HG03159 (cell line): ENCODE data around the gene C6orf141.

Source experiments
- ATAC-seq: cut with Tn5 transposase; IDR thresholded peaks from one replicate; pipeline ENCODE4 v1.9.1; 2021; ENCODE audit warnings: mild to moderate bottlenecking, moderate library complexity; ENCODE audit not compliant: unreplicated experiment

The C6orf141 gene

DNA sequence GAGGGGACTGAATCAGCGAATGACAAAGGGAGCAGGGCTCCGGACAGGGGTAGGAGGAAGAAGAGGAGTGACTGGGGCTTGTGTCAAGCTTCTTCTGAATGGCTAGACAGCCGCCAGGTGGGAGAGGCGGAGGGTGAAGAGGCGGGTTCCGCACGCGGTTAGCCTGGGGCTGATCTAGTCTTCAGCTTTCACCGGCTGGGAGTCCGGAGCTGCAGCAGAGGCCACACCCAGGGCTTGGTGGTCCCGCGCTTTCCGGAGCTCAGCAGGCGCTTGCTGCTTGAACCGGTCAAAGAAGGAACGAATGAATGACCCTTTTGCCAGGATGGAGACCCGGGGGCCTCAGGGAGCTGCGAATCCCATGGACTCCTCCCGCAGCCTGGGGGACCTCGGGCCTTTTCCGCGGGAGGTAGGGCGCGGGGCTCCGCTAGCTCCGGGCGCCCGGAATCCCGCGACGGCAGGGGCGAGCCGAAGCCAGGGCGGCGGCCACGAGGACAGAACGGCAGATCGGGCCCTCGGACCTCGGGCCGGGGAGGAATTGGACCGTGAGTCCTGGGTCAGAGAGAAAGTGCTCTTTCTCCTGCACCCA lies at the start of gene C6orf141:
Gene C6orf141, plus strand, starts transcription at position 177 of the 586 bp plus-strand sequence. Its CDS starts 125 bp downstream, at position 302.
- peak; percentile 80 for ATAC-seq

DNA sequence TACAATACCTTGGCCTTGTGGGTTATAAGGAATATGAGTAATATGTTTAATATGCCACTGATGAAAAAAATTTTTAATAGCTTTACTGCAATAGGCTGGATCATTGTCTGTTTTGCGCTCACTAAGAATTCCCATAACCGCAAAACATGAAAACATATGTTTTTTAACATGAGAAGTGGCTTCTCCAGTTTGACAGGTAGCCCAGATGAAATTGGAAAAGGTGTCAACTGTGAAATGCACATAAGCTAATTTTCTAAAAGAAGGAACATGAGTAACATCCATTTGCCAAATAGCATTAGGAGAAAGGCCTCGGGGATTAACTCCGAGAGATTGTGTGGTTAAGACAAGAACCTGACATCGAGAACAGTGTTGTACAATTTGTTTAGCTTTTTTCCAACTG lies 45.8 kb upstream of the C6orf141 start:
- ATAC-seq = no peak

DNA sequence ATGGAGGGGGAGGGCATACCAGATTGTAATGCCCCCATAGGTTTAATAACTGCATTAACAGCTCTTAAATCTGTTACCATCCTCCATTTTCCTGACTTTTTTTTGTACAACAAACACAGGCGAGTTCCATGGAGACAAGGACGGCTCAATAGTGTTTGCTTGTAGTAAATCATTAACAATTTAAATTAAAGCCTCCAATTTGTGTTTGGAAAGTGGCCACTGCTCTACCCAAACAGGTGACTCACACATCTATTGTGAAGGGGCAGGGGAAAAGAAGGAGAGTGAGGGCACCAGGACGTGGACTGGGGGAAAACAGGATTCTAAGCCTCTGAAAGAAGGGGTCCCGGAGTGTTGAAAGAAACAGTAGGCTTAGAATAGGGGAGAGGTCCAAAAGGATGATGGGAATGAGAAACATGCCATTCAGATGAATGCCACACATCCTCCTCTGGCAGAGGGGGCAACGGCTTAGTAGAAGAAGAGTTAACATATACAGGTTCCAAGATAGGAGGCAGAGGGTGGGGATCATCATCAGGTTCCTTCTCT lies 43.8 kb upstream of the C6orf141 start:
- ATAC-seq = no peak

DNA sequence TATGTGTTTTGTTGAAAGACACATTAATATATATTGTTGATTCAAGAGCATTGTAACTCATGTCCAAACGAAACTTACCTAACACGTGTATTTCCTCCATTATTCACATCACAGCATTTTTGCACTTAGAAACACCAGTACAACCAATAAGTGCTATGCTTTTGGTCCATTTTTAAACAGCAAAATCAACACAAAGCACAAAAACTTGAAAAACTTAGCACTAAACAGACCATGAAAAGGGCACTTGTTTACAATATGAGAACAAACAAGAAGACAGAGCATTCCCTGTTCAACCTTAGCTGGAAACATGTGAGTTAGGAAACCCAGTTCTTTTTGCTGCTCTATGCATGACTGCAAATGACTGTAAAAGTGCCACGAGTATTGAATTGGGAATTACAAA lies 41.1 kb upstream of the C6orf141 start:
- ATAC-seq = no peak

DNA sequence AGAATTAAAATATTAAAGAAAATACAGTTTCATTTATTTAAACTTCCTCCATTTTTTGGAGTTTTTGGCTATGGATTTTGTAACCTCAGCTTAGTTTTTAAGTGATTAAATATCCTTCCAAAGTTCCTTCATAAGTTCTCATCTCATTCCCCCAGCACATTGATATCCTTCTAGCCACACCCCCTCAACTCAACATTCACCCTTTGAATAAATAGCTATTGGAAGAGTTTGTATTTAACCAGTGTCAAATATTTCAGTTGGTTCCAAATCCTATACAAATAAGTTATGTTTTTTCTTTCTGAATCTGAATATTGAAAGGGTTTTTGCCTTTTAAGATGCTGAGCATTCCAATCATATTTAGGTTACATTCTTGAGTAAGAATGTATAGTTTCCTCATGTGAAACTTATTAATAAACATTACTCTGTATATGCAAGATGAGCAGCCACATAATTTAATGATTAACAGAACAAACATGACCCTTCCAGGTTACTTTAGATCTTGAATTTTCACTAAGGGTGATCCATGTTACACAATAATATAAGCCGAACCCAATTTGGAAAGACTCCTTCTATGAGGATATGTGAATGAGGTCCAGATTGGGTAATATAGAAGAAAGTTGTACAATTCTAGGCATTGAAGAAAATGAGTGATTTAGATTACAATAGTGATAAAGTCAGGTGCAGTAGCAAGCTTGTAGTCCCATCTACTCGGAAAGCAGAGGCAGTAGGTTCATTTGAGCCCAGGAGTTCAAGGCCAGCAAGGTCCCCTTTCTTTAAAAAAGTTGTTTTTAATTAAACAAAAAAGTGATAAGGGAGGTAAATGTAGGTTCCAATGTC lies 37.1 kb upstream of the C6orf141 start:
- no peak for ATAC-seq

DNA sequence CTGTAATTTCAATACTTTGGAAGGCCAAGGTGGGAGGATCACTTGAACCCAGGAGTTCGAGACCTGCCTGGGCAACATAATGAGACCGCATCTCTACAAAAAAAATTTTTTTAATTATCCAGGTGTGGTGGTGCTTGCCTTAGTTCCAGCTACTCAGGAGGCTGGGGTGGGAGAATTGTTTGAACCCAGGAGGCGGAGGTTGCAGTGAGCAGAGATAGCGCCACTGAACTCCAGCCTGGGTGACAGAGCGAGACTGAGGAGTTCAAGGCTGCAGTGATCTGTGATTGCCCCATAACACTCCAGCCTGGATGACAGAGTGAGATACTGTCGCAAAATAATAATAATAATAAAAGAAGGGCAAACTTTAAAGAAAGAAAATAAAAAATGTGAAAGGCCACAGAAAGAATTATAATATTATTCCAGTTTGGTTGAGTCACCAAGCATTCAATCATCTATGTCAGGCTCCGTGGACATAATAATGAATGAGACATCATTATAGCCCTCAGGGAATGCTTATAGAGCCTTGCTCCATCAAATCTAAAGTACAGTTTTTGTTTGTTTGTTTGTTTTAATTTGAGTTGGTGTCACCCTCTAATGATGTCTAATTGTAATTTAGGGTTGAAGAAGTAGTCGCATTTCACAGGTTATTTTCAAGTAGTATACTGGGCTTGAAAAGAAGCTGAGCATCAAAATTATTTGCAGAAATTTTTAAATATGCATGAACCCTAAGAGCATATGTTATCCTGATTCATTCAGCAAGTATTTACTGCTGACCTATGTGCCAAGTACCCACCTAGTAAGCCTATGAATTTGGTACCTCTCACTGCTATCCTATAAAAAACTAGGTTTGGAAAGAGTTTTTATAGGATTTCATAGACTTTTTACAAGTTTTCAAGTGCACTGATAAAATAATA lies 35.6 kb upstream of the C6orf141 start:
- ATAC-seq = no peak

DNA sequence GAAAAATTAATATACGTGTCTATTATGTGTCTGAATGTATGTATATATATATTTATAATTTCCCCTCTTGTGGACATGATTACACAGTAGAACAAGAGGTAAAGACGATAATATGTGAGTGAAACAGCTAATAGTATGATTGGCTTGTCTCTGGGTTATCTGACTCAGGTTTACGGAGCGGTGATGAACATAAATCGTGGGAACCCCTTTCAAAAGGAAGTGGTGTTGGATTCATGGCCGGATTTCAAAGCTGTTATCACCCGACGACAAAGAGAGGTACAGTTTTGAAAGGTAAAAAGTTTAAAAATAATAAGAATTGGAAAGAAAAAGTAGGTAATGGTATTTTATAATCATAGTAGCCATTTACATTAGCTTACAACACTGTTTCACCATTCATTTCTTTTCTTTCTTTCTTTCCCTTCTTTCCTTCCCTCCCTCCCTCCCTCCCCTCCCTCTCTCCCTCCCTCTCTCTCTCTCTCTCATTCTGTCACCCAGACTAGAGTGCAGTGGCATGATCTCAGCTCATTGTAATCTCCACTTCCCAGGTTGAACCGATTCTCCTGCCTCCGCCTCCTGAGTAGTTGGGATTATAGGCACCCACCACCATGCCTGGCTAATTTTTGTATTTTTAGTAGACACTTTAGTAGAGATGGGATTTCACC lies 34.9 kb upstream of the C6orf141 start:
- ATAC-seq = no peak

DNA sequence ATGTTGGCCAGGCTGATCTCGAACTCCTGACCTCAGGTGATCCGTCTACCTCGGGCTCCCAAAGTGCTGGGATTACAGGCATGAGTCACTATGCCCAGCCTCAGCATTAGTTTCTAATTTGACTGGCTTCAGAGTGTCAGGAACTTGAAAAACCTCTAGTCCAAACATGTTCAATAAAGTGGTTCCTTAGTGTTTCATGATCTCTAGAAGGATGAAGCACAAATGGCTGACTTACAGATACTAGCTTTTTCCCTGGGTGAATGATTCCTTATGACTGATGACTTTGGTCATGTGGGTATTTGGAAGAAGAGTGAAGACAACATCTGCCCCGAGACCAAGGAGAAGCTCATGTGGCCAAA lies 34.3 kb upstream of the C6orf141 start:
- ATAC-seq = no peak

DNA sequence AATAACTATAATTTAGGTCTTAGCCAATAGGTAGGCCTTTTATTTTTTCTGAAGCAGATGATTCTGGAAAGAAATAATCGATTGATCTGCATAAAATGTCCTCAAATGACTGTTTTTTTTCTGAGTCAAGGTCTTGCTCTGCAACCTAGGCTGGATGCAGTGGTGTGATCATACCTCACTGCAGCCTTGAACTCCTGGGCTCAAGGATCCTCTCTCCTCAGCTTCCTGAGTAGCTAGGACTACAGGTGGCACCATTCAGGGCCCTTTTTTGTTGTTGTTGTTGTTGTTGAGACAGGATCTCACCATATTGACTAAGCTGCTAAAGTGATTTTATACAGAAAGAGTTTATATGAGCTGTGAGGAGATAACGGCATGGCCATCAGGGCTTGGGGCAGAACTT lies 32.5 kb upstream of the C6orf141 start:
- ATAC-seq = no peak

DNA sequence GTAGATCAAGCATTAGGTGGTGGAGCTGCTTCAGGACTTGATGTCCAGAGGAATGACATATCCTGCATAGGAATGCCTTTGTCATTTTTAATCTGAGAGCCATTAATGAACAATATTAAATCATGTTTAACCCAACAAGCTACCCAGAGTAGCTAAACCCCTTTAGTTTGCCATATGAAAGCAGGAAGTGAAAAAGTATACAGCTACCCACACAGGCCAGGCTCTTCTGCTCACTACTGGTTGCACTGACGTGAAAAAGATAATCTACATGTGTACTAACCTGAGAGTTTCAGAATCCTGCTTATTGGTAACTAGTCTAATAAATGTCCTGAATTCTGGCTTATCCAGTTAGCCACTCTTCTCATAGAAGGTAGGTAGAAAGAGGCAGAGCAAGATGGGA lies 30.8 kb upstream of the C6orf141 start:
- peak; percentile 91 for ATAC-seq

DNA sequence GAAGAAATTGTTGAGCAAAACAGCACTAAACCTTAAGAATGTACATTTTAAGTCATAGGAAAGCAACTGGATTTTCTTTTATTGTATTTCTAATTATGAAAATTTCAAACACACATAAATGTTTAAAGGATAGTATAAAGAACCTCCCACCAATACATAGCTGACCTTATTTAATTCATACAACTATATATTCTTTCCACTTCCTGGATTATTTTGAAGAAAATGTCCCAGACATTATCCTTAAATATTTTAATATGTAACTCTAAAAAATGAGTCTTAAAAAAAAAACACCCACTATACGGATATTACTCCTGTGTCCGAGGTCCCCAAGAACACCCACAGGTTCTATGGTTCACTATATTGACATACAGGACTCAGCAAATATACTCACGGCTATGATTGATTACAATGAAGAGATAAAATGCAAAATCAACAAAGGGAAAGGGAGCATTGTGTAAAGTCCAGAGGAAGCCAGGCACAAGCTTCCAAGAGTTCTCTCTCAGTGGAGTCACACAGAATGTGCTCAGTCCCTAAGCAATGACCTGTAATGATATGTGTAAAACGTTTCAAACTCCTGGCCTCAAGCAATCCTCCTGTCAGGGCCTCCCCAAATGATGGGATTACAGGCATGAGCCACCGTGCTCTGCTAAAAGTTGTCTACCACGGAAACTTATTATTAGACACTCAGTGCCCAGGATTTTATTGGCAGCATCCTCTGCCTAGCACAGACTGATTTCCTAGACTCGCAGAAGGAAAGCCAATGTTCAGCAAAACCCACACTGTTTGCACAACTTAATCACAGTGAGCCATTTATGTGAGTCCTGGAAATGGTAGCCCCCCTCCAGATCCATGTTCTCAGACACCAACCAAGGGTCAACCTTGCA lies 27.5 kb upstream of the C6orf141 start:
- ATAC-seq = no peak

DNA sequence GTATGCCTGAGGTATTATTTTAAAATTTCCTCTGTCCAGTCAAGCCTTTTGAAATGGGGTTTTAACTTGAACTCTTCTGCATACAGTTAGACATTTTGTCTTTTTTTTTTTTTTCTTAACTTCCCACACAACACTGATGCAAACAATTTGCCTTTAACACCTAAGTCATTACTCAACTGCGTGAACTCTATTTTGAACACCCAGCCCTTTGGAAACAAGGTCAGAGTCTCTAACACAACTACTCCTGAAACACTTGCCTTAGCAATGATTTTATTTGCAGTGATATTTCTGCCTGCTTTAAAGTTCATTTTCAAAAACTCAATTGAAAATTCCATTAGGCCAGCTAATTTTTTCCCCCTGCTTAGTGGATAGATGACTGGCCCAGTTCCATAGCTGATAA lies 26.6 kb upstream of the C6orf141 start:
- ATAC-seq = no peak

DNA sequence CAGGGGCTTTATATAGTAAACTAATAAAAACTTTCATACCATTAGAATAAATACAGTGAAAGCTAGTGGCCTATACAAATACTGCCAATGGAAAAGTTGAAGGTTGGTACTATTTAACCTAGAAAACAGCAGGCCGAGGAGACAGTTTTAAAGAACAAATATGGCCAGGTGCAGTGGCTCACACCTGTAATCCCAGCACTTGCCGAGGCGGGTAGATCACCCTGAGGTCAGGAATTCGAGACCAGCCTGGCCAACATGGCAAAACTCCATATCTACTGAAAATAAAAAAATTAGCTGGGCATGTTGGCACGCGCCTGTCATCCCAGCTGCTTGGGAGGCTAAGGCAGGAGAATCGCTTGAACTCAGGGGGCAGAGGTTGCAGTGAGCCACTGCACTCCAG lies 25.9 kb upstream of the C6orf141 start:
- no peak for ATAC-seq

DNA sequence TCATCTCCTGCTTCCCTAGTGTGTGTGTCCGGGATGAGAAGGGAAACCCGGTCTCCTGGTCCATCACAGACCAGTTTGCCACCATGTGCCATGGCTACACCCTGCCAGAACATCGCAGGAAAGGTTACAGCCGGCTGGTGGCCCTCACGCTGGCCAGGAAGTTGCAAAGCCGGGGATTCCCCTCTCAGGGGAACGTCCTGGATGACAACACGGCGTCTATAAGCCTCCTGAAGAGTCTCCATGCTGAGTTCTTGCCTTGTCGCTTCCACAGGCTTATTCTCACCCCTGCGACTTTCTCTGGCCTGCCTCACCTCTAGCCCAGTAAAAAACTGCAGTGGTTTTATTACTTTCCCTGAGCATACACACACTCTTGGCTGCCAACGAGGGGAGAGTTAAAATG lies 23.9 kb upstream of the C6orf141 start:
- ATAC-seq = no peak

DNA sequence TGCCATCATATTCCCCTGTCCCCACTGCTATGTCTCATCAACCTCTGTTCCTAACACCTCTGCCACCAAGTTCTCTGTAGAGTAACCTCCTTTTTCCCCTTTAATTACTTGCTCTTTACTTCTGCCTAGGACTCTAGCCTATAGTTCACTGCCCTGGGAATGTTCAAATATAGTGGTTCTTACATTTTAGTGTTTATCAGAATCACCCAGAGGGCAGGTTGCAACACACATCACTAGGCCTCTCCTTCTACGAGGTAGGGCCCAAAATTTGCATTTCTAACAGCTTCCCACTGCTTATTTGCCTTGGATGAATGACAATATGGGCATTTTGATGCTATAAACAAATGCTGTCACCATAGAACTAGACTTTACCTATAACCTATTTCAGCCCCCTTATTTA lies 23.1 kb upstream of the C6orf141 start:
- ATAC-seq = no peak

DNA sequence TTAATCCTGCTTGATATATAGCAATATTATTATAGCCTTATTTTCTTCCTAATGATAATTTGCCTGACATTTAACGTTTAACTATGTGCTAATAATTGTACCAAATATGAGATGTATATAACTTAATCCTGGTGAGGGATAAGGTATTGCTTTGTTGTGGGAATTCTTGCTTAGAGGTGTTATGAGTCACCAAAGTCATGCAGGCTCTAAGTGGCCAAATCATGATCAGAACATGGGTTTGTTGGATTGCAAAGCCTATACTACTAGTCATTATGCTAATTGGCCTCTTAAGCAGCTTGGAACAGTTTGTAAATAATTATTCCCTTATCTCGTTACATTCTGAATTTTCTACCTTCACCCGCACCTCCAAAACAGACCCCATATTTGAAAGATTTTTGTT lies 21.9 kb upstream of the C6orf141 start:
- no peak for ATAC-seq

DNA sequence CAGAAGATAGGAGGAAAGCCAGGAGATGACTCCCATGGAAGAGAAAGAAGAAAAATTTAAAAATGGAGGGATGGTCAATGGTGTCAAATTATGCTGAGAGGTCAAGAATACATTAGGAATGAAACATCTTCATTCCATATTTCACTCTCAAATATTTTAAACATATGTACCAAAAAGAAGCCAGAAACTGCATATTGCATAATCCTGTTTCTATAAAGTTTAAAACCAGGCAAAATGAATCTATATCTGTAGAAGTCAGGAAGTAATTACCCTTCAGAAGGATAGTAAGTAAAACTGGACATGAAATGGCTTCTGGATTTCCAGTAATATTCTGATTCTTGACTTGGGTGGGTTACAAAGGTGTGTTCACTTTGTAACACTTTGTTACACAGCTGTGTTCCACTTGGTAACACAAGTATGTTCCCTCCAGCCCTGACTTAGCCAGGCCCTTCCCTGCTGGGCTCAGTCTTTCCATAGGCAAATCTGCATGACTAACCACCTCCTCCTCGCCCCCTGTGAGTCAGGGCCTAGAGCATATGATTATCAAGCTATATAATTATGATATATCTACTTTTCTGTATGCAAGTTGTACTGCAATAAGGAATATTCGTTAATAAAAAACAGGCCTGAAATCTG lies 20.2 kb upstream of the C6orf141 start:
- ATAC-seq = no peak

DNA sequence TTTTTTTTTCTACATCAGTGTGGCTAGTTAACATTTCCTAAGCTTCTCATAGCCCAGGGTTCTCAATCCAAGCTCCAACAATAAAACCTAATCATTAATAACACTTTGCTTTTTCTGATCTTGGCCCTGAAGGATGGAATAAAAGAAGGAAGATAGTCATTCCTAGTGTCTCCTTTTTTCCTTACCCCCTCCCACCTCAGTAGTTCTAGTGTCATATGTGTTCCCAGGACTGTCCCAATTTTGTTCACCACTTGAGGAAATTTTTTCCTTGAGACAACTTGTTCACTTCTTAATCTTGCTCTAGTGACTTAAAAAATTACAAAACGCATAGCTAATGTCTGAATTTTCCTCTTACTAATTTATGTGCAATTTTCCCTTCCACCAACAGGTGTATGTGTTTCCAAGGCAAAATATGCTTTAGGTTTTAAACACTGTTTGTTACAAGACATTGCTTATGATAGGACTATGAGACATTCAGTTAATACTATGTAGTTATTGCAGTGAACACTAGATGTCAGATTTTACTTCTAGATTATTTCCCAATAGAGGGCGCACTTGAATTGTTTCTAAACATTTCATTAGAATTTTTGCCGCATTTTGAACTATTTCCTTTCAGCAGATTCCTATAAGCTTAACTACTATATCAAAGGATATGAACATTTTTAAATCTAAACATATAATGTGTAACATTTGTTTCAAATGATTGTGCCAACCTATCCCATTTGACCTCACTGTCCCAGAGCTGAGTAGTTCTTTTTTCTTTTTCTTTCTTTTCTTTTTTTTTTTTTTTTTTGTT lies 18.5 kb upstream of the C6orf141 start:
- peak; percentile 97 for ATAC-seq

DNA sequence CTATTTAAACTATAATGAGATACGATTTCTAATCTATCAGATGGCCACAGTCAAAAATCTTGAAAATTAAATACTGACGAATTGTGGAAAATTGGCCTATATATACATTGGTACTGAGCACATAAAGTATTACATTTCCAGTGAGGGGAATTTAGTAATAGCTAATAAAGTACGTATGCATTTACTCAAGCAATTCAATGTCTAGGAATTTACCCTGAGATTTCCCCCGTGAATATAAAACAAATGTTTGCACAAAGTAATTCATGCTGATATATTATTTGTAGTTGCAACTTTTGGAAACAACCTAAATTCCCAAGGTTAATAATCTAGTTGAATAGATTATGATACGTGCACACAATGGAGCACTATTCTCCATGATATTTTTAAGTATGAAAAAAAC lies 14.7 kb upstream of the C6orf141 start:
- no peak for ATAC-seq
